T-helper 1 cell treated with Interleukin-12 subunit alpha and Interleukin-12 subunit beta and Interleukin-4 antibody, amounts not matched to agents 30 μg/mL and 1 μg/mL, for 36 hours (primary cell): Measurements from ENCODE around the gene MEGF6.

Source experiments
- H3K27ac Mint-ChIP-seq: one replicate; pipeline ENCODE4 v1.8.0; 2021; ENCODE audit warnings: mild to moderate bottlenecking, mixed read lengths
- H3K27me3 Mint-ChIP-seq: one replicate; pipeline ENCODE4 v1.8.0; 2021; ENCODE audit warnings: low read depth, mixed read lengths
- H3K36me3 Mint-ChIP-seq: one replicate; pipeline ENCODE4 v1.8.0; 2021; ENCODE audit warnings: low read depth, mixed read lengths
- H3K4me1 Mint-ChIP-seq: one replicate; pipeline ENCODE4 v1.8.0; 2021; ENCODE audit warnings: low read depth, mixed read lengths
- H3K4me3 Mint-ChIP-seq: one replicate; pipeline ENCODE4 v1.8.0; 2021; ENCODE audit warnings: mild to moderate bottlenecking, moderate library complexity, mixed read lengths
- H3K9me3 Mint-ChIP-seq: one replicate; pipeline ENCODE4 v1.8.0; 2021; ENCODE audit warnings: mixed read lengths

The MEGF6 gene

GRCh38 chr1:3501856-3502640 is 109.3 kb downstream of the MEGF6 start:
- H3K36me3 Mint-ChIP-seq: no peaks in the 10 kb centered on the region
- no peak overlapping the region for H3K4me3 Mint-ChIP-seq
- no peaks in the 10 kb centered on the region for H3K4me1 Mint-ChIP-seq
- H3K27ac Mint-ChIP-seq: no peak overlapping the region
- H3K9me3 Mint-ChIP-seq: no peaks in the 10 kb centered on the region
- H3K27me3 Mint-ChIP-seq: no peaks in the 10 kb centered on the region

DNA sequence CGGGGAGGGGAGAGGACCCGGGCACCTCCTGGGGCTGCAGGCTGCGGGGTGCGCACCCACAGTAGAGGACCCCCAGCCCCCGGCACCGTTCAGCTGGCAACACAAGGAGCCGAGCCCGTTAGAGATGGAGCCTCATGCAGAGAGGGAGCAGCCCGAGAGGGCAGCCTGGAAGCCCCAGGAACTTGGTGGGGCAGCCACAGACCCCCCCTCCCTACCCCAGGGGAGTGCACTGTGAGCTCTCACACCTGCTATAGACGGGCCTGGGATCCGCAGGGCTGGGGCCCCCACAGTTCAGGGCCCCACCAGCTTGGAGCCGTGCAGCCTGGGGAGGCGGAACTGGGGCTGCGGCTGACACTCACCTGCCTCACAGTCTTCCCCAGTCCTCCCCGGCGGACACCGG is 109.9 kb downstream of the MEGF6 start:
- H3K4me1 Mint-ChIP-seq: no peaks in the 10 kb centered on the region
- H3K27me3 Mint-ChIP-seq: no peaks in the 10 kb centered on the region
- no peaks in the 10 kb centered on the region for H3K9me3 Mint-ChIP-seq
- H3K4me3 Mint-ChIP-seq: no peak overlapping the region
- H3K27ac Mint-ChIP-seq: no peak overlapping the region
- no peaks in the 10 kb centered on the region for H3K36me3 Mint-ChIP-seq

GRCh38 chr1:3500265-3500835 is 111.0 kb downstream of the MEGF6 start:
- no peaks in the 10 kb centered on the region for H3K9me3 Mint-ChIP-seq
- H3K27ac Mint-ChIP-seq: no peak overlapping the region
- H3K36me3 Mint-ChIP-seq: no peaks in the 10 kb centered on the region
- H3K4me3 Mint-ChIP-seq: no peak overlapping the region
- H3K4me1 Mint-ChIP-seq: no peaks in the 10 kb centered on the region
- H3K27me3 Mint-ChIP-seq: no peaks in the 10 kb centered on the region

- Mint-ChIP-seq H3K4me3 (no peak overlapping the region), H3K27me3 (no peaks in the 10 kb centered on the region), H3K9me3 (no peaks in the 10 kb centered on the region), H3K36me3 (no peaks in the 10 kb centered on the region), H3K27ac (no peak overlapping the region), H3K4me1 (no peaks in the 10 kb centered on the region)
These were observed 111.7 kb downstream of the MEGF6 start for GRCh38 chr1:3499611-3500010.

GRCh38 chr1:3498986-3499385 is 112.3 kb downstream of the MEGF6 start:
- H3K4me3 Mint-ChIP-seq: no peak overlapping the region
- H3K27ac Mint-ChIP-seq: no peak overlapping the region
- H3K36me3 Mint-ChIP-seq: no peaks in the 10 kb centered on the region
- H3K4me1 Mint-ChIP-seq: no peaks in the 10 kb centered on the region
- H3K27me3 Mint-ChIP-seq: no peaks in the 10 kb centered on the region
- H3K9me3 Mint-ChIP-seq: no peaks in the 10 kb centered on the region

- Mint-ChIP-seq H3K36me3 (no peaks in the 10 kb centered on the region), H3K27ac (no peak overlapping the region), H3K4me1 (no peaks in the 10 kb centered on the region), H3K27me3 (no peaks in the 10 kb centered on the region), H3K9me3 (no peaks in the 10 kb centered on the region), H3K4me3 (no peak overlapping the region)
These were observed 112.9 kb downstream of the MEGF6 start for GRCh38 chr1:3498246-3498930.

DNA sequence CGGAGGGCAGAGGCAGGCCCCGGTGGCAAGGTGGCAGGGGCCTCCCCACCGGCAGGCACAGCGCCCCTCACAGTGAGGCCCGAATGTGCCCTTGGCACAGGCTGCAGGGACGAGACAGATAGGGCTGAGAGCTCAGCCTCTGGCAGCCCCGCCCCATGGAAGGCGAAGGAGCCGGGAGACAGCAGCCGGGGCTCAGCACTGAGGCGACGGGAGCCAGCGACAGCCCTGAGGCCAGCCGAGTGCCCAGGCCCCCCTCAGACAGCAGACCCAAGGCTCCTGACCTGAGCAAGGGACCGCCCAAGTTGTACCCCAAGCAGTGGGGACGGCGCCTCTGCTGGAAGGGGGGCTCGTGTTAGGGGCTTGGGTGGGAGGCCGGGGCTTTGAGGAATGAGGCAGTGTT is 113.8 kb downstream of the MEGF6 start:
- no peaks in the 10 kb centered on the region for H3K4me1 Mint-ChIP-seq
- no peak overlapping the region for H3K4me3 Mint-ChIP-seq

GRCh38 chr1:3496916-3497315 is 114.4 kb downstream of the MEGF6 start:
- no peak overlapping the region for H3K4me3 Mint-ChIP-seq

More for the DNA sequence above, 113.8 kb downstream of the MEGF6 start:
- Mint-ChIP-seq H3K27me3 (no peaks in the 10 kb centered on the region), H3K9me3 (no peaks in the 10 kb centered on the region), H3K36me3 (no peaks in the 10 kb centered on the region), H3K27ac (no peak overlapping the region)

GRCh38 chr1:3495776-3496745 is 115.2 kb downstream of the MEGF6 start:
- H3K4me3 Mint-ChIP-seq: no peak overlapping the region
- H3K9me3 Mint-ChIP-seq: no peaks in the 10 kb centered on the region
- H3K27ac Mint-ChIP-seq: no peak overlapping the region
- H3K4me1 Mint-ChIP-seq: peaks cover 2% of the 10 kb centered on the region
- no peaks in the 10 kb centered on the region for H3K27me3 Mint-ChIP-seq
- H3K36me3 Mint-ChIP-seq: no peaks in the 10 kb centered on the region

More at GRCh38 chr1:3496916-3497315, 114.4 kb downstream of the MEGF6 start:
- Mint-ChIP-seq H3K4me1 (no peaks in the 10 kb centered on the region), H3K9me3 (no peaks in the 10 kb centered on the region), H3K36me3 (no peaks in the 10 kb centered on the region), H3K27ac (no peak overlapping the region), H3K27me3 (no peaks in the 10 kb centered on the region)

DNA sequence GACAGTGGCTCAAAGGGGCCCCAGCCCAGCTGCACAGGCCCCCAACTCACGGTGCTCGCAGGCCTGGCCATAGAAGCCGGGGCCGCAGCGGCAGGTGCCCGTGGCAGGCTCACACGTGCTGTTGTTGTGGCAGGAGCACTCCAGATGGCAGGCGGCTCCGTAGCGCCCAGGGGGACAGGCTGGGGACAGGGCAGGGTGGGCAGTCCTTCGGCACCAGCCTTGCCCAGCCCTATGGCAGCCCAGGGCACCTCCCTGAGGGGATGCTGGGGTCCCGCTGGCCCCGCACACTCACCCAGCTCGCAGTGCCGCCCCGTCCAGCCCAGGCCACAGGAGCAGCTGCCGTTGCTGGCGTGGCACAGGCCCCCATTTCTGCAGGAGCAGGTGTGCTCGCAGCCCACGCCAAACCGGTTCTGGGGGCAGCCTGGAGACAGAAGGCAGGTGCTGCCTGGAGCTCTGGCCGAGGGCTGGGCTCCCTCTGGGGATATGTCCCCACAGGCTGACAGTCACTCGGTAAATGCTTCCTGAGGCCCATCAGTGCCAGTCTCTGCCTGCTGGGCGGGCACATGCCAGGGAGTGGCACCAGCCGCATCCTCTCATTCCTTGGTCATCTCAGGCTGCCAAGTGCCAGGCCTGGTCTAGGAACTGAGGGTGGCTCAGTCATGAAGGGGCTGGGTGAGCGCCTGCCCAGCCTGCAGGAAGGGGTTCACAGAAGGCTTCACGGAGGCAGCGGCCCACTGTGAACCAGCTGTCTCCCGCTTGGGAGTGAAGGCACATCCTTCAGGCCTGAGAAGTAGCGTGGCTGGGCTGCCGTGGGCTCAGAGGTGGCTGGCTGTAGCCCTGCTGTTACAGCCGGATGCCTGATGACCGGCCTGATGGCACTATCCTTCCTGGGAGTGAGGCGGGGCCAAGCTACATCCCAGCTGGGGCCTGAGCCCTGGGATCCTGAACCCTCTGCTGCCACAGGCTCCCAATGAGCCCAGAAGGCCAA is 116.7 kb downstream of the MEGF6 start:
- H3K27me3 Mint-ChIP-seq: no peaks in the 10 kb centered on the region
- H3K4me3 Mint-ChIP-seq: no peak overlapping the region
- no peaks in the 10 kb centered on the region for H3K9me3 Mint-ChIP-seq
- no peaks in the 10 kb centered on the region for H3K36me3 Mint-ChIP-seq
- no peak overlapping the region for H3K27ac Mint-ChIP-seq
- H3K4me1 Mint-ChIP-seq: peaks cover 2% of the 10 kb centered on the region

- H3K4me1 Mint-ChIP-seq: peaks cover 2% of the 10 kb centered on the region
- no peak overlapping the region for H3K4me3 Mint-ChIP-seq
- no peak overlapping the region for H3K27ac Mint-ChIP-seq
- no peaks in the 10 kb centered on the region for H3K27me3 Mint-ChIP-seq
- H3K36me3 Mint-ChIP-seq: no peaks in the 10 kb centered on the region
- peaks cover 5% of the 10 kb centered on the region for H3K9me3 Mint-ChIP-seq
These were observed 118.6 kb downstream of the MEGF6 start for GRCh38 chr1:3492545-3493246.

DNA sequence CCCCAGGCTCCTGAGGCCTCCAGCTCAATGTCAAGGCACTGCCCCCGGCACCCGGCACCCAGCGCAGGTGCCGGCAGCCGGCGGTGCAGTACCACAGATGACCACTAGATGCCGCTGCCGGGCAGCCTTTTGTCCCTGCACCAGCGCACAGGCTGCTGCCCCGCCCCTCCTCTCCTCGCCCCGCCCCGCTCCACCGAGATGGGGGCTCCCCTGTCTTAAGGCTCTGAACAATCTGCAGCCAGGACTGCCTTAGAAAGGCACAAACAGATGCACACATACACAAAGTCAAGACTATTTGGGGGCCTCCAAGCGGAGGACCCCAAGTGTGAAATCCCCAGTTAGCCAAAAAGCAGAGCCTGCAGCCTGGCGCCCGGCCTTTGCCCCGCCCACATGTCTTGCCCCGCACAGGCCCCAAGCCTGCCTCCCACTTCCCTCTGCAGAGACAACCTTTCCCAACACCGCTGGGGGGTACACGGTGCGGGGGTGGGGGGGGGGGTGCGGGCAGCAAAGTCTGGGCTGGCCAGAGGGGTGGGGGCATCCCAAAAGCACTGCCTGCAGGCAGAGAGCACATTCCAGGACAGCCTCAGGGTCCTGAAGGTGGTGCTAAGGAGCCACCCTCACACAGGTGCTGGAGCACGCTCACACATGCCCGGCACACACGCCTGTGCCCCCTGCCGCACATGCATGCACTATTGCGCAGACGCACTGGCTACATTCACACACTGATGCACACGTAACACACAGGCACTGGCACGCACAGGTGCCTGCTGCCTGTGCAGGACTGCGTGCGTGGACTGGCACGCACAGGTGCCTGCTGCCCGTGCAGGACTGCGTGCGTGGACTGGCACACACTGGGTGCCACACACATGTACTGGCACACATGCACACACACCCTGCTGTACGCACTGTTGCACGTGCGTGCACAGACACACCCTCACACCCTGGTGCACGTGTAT is 119.7 kb downstream of the MEGF6 start:
- Mint-ChIP-seq H3K4me1 (peaks cover 2% of the 10 kb centered on the region), H3K36me3 (no peaks in the 10 kb centered on the region), H3K9me3 (peaks cover 5% of the 10 kb centered on the region), H3K4me3 (no peak overlapping the region), H3K27me3 (no peaks in the 10 kb centered on the region), H3K27ac (no peak overlapping the region)
